ENCODE results near the gene CCT3.
"Not testable (repeated sequence)": the region's sequence is repeated elsewhere in the genome, so short reads cannot be mapped to it uniquely, and the experiment has no call there.

The CCT3 gene

GRCh38 chr1:156368157-156368658 lies 30.1 kb upstream of the CCT3 start:
- no peak for DNase-seq (ENCODE audit: low spot score)

- peak; percentile 29 for DNase-seq (ENCODE audit: low spot score)
Observed at GRCh38 chr1:156367383-156368156, 29.5 kb upstream of the CCT3 start.

- peak; percentile 15 for DNase-seq (ENCODE audit: low spot score)
Observed at GRCh38 chr1:156366378-156367166, 28.5 kb upstream of the CCT3 start.

- no peak for DNase-seq (ENCODE audit: low spot score)
Observed at GRCh38 chr1:156365754-156366153, 27.7 kb upstream of the CCT3 start.

GRCh38 chr1:156360534-156360933 lies 22.4 kb upstream of the CCT3 start:
- DNase-seq (ENCODE audit: low spot score), result no peak

GRCh38 chr1:156359973-156360372 lies 21.9 kb upstream of the CCT3 start:
- peak; percentile 50 for DNase-seq (ENCODE audit: low spot score)

GRCh38 chr1:156359249-156359648 lies 21.2 kb upstream of the CCT3 start:
- DNase-seq (ENCODE audit: low spot score), result no peak

- no peak for DNase-seq (ENCODE audit: low spot score)
Observed at GRCh38 chr1:156358641-156359040, 20.5 kb upstream of the CCT3 start.

- DNase-seq (ENCODE audit: low spot score), result no peak
Observed at GRCh38 chr1:156357977-156358376, 19.9 kb upstream of the CCT3 start.

GRCh38 chr1:156356875-156357534 lies 18.9 kb upstream of the CCT3 start:
- DNase-seq (ENCODE audit: low spot score), result peak; percentile 95

GRCh38 chr1:156356262-156356874 lies 18.3 kb upstream of the CCT3 start:
- DNase-seq (ENCODE audit: low spot score), result no peak

GRCh38 chr1:156352481-156352880 lies 14.4 kb upstream of the CCT3 start:
- not testable (repeated sequence) for DNase-seq (ENCODE audit: low spot score)

GRCh38 chr1:156347331-156347730 lies 9.2 kb upstream of the CCT3 start:
- DNase-seq (ENCODE audit: low spot score), result no peak

- peak; percentile 34 for DNase-seq (ENCODE audit: low spot score)
Observed at GRCh38 chr1:156346636-156347035, 8.5 kb upstream of the CCT3 start.

GRCh38 chr1:156346035-156346434 lies 7.9 kb upstream of the CCT3 start:
- not testable (repeated sequence) for DNase-seq (ENCODE audit: low spot score)

GRCh38 chr1:156344409-156344808 lies 6.3 kb upstream of the CCT3 start:
- no peak for DNase-seq (ENCODE audit: low spot score)

- no peak for DNase-seq (ENCODE audit: low spot score)
Observed at GRCh38 chr1:156342166-156342955, 4.3 kb upstream of the CCT3 start.

GRCh38 chr1:156337888-156338179 lies 258 bp downstream of the CCT3 start:
- no peak for DNase-seq (ENCODE audit: low spot score)

GRCh38 chr1:156337052-156337887 lies 822 bp downstream of the CCT3 start:
- DNase-seq (ENCODE audit: low spot score), result no peak

GRCh38 chr1:156336242-156336641 lies 1.9 kb downstream of the CCT3 start:
- DNase-seq (ENCODE audit: low spot score), result no peak

- not testable (repeated sequence) for DNase-seq (ENCODE audit: low spot score)
Observed at GRCh38 chr1:156323179-156323578, 14.9 kb downstream of the CCT3 start.
